Neural cell (in vitro differentiated cells): ENCODE data around the gene ZNF681. TPM values are rescaled to one million over a fixed set of nuclear protein-coding genes. Genes with fewer than 3 reads are reported as not detected.

Experiments used
- H2AFZ ChIP-seq: fragments of 200-600, 300-800 bp; sonication (generic), shearing (Covaris generic); 2 replicates; pipeline ENCODE4 v1.6.0; 2014; ENCODE audit warnings: low read depth, mild to moderate bottlenecking, antibody characterized with exemption, low read length, moderate library complexity
- H3F3A ChIP-seq: fragments of 200-600 bp; shearing (Covaris generic); 2 replicates; pipeline ENCODE4 v1.6.1; 2016; ENCODE audit warnings: mild to moderate bottlenecking, moderate library complexity, mixed read lengths, antibody characterized with exemption, low read length; ENCODE audit not compliant: insufficient read depth, poor library complexity, severe bottlenecking
- H3K27ac ChIP-seq: fragments of 200-600, 300-800 bp; sonication (generic), shearing (Covaris generic); 2 replicates; pipeline ENCODE4 v1.5.1; 2014; ENCODE audit warnings: mild to moderate bottlenecking, low read length, moderate library complexity
- H3K27me3 ChIP-seq: fragments of 300-800, 200-600 bp; sonication (generic), shearing (Covaris generic); 2 replicates; pipeline ENCODE4 v1.6.0; 2014; ENCODE audit warnings: mild to moderate bottlenecking, low read depth, low read length, moderate library complexity; ENCODE audit not compliant: insufficient read depth
- H3K36me3 ChIP-seq: fragments of 300-800, 200-600 bp; sonication (generic), shearing (Covaris generic); 2 replicates; pipeline ENCODE4 v1.5.1; 2014; ENCODE audit warnings: mild to moderate bottlenecking, antibody characterized with exemption, low read length, moderate library complexity; ENCODE audit not compliant: insufficient read depth
- H3K4me2 ChIP-seq: fragments of 300-800, 200-600 bp; sonication (generic), shearing (Covaris generic); 2 replicates; pipeline ENCODE4 v1.6.0; 2014; ENCODE audit warnings: mild to moderate bottlenecking, low read length
- H3K4me3 ChIP-seq: fragments of 300-800, 200-600 bp; sonication (generic), shearing (Covaris generic); 2 replicates; pipeline ENCODE4 v1.5.1; 2014; ENCODE audit warnings: mild to moderate bottlenecking, low read length, moderate library complexity
- H3K79me2 ChIP-seq: fragments of 200-600 bp; shearing (Covaris generic); replicated peaks from 2 replicates; pipeline ENCODE4 v1.6.0; 2014; ENCODE audit warnings: mild to moderate bottlenecking, low read length, moderate library complexity; ENCODE audit not compliant: insufficient read depth
- H3K9ac ChIP-seq: fragments of 300-800, 200-600 bp; sonication (generic), shearing (Covaris generic); 2 replicates; pipeline ENCODE4 v1.6.1; 2016; ENCODE audit warnings: mild to moderate bottlenecking, low read length, mixed read lengths
- H3K9me2 ChIP-seq: fragments of 200-600 bp; shearing (Covaris generic); 2 replicates; pipeline ENCODE4 v1.6.1; 2016; ENCODE audit warnings: mild to moderate bottlenecking, low read length, mixed read lengths; ENCODE audit not compliant: insufficient read depth
- H3K9me3 ChIP-seq: fragments of 200-600, 300-800 bp; sonication (generic), shearing (Covaris generic); 2 replicates; pipeline ENCODE4 v1.6.1; 2016; ENCODE audit warnings: mild to moderate bottlenecking, mixed run types, low read length, moderate library complexity, mixed read lengths
- H4K20me1 ChIP-seq: fragments of 200-600 bp; shearing (Covaris generic); 2 replicates; pipeline ENCODE4 v1.6.1; 2016; ENCODE audit warnings: mild to moderate bottlenecking, mixed run types; ENCODE audit not compliant: insufficient read depth
- EP300 ChIP-seq: fragments of 450-650 bp; conservative IDR thresholded peaks from 2 replicates; pipeline ENCODE4 v1.6.1; 2014; ENCODE audit warnings: antibody characterized with exemption, mild to moderate bottlenecking, moderate library complexity; ENCODE audit not compliant: poor library complexity, severe bottlenecking
- EZH2 ChIP-seq: fragments of 200-600, 300-800 bp; shearing (Covaris generic), sonication (generic); IDR thresholded peaks from 2 replicates; pipeline ENCODE4 v1.6.1; 2014; ENCODE audit warnings: antibody characterized with exemption, low read length, borderline replicate concordance, mild to moderate bottlenecking; ENCODE audit not compliant: insufficient read depth, poor library complexity, severe bottlenecking
- MXI1 ChIP-seq: fragments of 450-650 bp; conservative IDR thresholded peaks from 2 replicates; pipeline ENCODE4 v1.6.1; 2014; ENCODE audit warnings: antibody characterized with exemption, mild to moderate bottlenecking; ENCODE audit not compliant: poor library complexity, severe bottlenecking
- POLR2AphosphoS5 ChIP-seq: IDR thresholded peaks from 2 replicates; pipeline ENCODE4 v1.6.1; 2012
- RAD21 ChIP-seq: fragments of 450-650 bp; conservative IDR thresholded peaks from 2 replicates; pipeline ENCODE4 v1.6.1; 2014; ENCODE audit warnings: antibody characterized with exemption, mild to moderate bottlenecking, moderate library complexity
- SMC3 ChIP-seq: fragments of 450-650 bp; conservative IDR thresholded peaks from 2 replicates; pipeline ENCODE4 v1.6.1; 2014; ENCODE audit warnings: antibody characterized with exemption, mild to moderate bottlenecking, moderate library complexity; ENCODE audit not compliant: poor library complexity
- TAF1 ChIP-seq: IDR thresholded peaks from 2 replicates; pipeline ENCODE4 v1.6.1; 2012; ENCODE audit warnings: low read depth
- polyA plus RNA-seq: library from polyadenylated mRNA; depleted of rRNA; stranded (reverse); fragments of >200 nt; gene quantifications from 2 replicates; pipeline ENCODE4 v1.2.3, GENCODE V29; 2014
- TF ChIP-seq, protein P1 (sequence below): IDR thresholded peaks from 2 replicates; pipeline ENCODE4 v1.6.1; 2012; ENCODE audit warnings: borderline replicate concordance
- TF ChIP-seq, protein P2 (sequence below): fragments of 450-650 bp; IDR thresholded peaks from 2 replicates; pipeline ENCODE4 v1.5.1; 2014; ENCODE audit warnings: antibody characterized with exemption, mild to moderate bottlenecking, moderate library complexity; ENCODE audit not compliant: poor library complexity, severe bottlenecking

The ZNF681 gene
- polyA plus RNA-seq, 1 donor from 2014 or later: 3.2 TPM

DNA sequence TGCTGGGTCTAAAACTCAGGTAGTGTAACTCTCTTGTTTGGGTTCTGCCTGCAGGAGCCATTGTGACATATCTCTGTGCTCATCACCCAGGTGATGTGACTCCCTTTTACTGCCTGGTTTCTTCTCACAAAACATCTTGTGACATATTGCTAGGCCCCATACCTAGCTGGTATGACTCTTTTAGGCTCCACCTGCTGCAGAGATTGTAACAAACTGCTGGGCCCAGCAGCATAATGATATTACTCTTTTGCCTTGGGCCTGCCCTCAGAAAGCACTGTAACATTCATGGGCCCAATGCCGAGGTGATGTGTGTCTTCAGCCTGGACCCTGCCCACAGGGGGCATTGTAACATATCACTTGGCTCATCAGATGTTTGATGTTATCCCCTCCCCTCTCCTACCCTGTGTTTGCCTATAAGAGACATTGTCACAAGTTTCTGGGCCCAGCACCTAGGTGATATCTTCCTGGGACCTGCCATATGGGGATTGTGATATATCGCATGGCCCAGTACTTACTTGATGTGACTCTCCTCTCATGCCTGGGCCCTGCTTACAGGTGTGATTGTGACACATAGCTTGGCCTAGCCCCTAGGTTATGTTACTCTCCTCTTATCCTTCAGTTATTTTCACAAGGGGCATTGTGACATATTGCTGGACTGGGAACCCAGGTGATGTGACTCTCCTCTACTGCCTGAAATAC, 18.0 kb upstream of the ZNF681 start:
- H3K79me2 ChIP-seq: no peaks in the 10 kb centered on the region
- H3K27me3 ChIP-seq: no peaks in the 10 kb centered on the region
- H3K9me3 ChIP-seq: peaks cover 2% of the 10 kb centered on the region

DNA sequence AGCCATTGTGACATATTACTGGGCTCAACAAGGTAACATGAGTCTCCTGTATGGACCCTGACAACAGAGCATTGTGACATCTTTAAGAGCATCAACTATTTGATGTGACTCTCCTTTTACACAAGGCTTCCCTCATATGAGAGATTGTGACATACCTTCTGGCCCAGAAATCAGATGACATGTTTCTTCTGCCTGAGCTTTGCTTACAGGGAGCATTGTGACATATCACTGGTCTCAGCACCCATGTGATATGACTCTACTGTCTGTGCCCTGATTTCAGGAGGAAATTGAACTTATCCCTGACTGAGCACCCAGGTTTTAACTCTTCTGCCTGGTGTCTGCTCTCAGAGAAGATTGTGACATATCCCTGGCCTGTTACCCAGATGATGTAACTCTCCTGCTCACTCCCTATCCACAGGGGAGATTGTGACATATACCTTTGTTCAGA, 15.9 kb upstream of the ZNF681 start:
- H3K4me3 ChIP-seq: no peak overlapping the region
- no peaks in the 10 kb centered on the region for H3F3A ChIP-seq
- no peak overlapping the region for H3K27ac ChIP-seq
- no peak overlapping the region for H2AFZ ChIP-seq
- H3K27me3 ChIP-seq: no peaks in the 10 kb centered on the region
- H3K9ac ChIP-seq: no peak overlapping the region
- H3K79me2 ChIP-seq: no peaks in the 10 kb centered on the region
- H3K9me2 ChIP-seq: no peaks in the 10 kb centered on the region
- H3K9me3 ChIP-seq: no peaks in the 10 kb centered on the region
- no peaks in the 10 kb centered on the region for H3K36me3 ChIP-seq
- no peaks in the 10 kb centered on the region for H4K20me1 ChIP-seq
- TF ChIP-seq MXI1 (no peak), TAF1 (no peak), EP300 (no peak), SMC3 (no peak), RAD21 (no peak), EZH2 (no peak), POLR2AphosphoS5 (no peak)
- TF ChIP-seq, protein P1, sequence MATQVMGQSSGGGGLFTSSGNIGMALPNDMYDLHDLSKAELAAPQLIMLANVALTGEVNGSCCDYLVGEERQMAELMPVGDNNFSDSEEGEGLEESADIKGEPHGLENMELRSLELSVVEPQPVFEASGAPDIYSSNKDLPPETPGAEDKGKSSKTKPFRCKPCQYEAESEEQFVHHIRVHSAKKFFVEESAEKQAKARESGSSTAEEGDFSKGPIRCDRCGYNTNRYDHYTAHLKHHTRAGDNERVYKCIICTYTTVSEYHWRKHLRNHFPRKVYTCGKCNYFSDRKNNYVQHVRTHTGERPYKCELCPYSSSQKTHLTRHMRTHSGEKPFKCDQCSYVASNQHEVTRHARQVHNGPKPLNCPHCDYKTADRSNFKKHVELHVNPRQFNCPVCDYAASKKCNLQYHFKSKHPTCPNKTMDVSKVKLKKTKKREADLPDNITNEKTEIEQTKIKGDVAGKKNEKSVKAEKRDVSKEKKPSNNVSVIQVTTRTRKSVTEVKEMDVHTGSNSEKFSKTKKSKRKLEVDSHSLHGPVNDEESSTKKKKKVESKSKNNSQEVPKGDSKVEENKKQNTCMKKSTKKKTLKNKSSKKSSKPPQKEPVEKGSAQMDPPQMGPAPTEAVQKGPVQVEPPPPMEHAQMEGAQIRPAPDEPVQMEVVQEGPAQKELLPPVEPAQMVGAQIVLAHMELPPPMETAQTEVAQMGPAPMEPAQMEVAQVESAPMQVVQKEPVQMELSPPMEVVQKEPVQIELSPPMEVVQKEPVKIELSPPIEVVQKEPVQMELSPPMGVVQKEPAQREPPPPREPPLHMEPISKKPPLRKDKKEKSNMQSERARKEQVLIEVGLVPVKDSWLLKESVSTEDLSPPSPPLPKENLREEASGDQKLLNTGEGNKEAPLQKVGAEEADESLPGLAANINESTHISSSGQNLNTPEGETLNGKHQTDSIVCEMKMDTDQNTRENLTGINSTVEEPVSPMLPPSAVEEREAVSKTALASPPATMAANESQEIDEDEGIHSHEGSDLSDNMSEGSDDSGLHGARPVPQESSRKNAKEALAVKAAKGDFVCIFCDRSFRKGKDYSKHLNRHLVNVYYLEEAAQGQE: no peak
- TF ChIP-seq, protein P2, sequence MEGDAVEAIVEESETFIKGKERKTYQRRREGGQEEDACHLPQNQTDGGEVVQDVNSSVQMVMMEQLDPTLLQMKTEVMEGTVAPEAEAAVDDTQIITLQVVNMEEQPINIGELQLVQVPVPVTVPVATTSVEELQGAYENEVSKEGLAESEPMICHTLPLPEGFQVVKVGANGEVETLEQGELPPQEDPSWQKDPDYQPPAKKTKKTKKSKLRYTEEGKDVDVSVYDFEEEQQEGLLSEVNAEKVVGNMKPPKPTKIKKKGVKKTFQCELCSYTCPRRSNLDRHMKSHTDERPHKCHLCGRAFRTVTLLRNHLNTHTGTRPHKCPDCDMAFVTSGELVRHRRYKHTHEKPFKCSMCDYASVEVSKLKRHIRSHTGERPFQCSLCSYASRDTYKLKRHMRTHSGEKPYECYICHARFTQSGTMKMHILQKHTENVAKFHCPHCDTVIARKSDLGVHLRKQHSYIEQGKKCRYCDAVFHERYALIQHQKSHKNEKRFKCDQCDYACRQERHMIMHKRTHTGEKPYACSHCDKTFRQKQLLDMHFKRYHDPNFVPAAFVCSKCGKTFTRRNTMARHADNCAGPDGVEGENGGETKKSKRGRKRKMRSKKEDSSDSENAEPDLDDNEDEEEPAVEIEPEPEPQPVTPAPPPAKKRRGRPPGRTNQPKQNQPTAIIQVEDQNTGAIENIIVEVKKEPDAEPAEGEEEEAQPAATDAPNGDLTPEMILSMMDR: no peak
- no peak overlapping the region for H3K4me2 ChIP-seq

More for the DNA sequence above, 18.0 kb upstream of the ZNF681 start:
- Histone ChIP-seq H3K36me3 (no peaks in the 10 kb centered on the region), H3K4me3 (no peak overlapping the region), H3K9ac (no peak overlapping the region), H3F3A (no peaks in the 10 kb centered on the region), H2AFZ (no peak overlapping the region), H3K27ac (no peak overlapping the region), H4K20me1 (no peaks in the 10 kb centered on the region), H3K9me2 (no peaks in the 10 kb centered on the region), H3K4me2 (no peak overlapping the region)
- TF ChIP-seq MXI1 (no peak), SMC3 (no peak), RAD21 (no peak), TAF1 (no peak), EP300 (no peak), EZH2 (no peak), POLR2AphosphoS5 (no peak)
- TF ChIP-seq, protein P1: no peak
- TF ChIP-seq, protein P2: no peak
